Adrenal gland (tissue), 5 donors: ENCODE measurements around the gene SPOCK1.

Experiments
- POLR2A ChIP-seq, 2 donors: fragments of 450-650 bp; IDR thresholded peaks; one replicate each; pipeline ENCODE4 v1.6.1; 2017; ENCODE audit warnings: antibody characterized with exemption in 2 of 2, mild to moderate bottlenecking in 2 of 2, moderate library complexity in 1 of 2
- TF ChIP-seq, protein P1 (sequence below), 6 experiments: fragments of 450-650 bp in 4 of 6; fragments of 200-600 bp in 2 of 6; sonication (generic) in 1 of 6; IDR thresholded peaks; 1 replicate in 5 of 6; 2 replicates in 1 of 6; pipeline versions ENCODE4 v1.5.1 to v1.8.0; 2016 to 2021; ENCODE audit warnings: antibody characterized with exemption in 6 of 6, mild to moderate bottlenecking in 2 of 6, moderate library complexity in 1 of 6
- donor health status: DM: no; HTN: no; CAD: no.

DNA sequence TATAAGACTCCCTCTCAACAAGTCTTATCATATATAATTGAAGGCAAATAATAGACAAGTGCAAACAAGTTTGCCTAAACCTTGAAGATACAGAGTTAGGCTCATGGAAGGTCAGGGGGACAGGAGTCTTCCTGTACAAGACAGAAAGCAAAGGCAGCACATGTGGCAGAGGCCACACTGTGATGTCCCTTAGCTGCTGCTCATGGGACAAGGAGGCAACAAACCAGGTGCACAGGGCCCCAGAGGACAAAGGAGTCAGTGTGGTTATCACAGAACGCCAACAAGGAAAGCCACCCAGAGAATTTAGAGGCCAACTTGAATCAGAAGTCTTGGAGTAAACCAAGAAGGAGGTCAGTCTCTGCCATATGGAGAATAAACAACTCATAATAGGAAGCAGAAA, 444.8 kb downstream of the SPOCK1 start:
- TF ChIP-seq, protein P1, sequence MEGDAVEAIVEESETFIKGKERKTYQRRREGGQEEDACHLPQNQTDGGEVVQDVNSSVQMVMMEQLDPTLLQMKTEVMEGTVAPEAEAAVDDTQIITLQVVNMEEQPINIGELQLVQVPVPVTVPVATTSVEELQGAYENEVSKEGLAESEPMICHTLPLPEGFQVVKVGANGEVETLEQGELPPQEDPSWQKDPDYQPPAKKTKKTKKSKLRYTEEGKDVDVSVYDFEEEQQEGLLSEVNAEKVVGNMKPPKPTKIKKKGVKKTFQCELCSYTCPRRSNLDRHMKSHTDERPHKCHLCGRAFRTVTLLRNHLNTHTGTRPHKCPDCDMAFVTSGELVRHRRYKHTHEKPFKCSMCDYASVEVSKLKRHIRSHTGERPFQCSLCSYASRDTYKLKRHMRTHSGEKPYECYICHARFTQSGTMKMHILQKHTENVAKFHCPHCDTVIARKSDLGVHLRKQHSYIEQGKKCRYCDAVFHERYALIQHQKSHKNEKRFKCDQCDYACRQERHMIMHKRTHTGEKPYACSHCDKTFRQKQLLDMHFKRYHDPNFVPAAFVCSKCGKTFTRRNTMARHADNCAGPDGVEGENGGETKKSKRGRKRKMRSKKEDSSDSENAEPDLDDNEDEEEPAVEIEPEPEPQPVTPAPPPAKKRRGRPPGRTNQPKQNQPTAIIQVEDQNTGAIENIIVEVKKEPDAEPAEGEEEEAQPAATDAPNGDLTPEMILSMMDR (IDR thresholded peaks at IDR 0.05): no peak
- no peak for TF ChIP-seq POLR2A (IDR thresholded peaks at IDR 0.05)
